ENCODE data around the gene ANKRD53.
A peak's percentile ranks its signal among the peaks of the same experiment; 100 is the strongest.

Gene ANKRD53

DNA sequence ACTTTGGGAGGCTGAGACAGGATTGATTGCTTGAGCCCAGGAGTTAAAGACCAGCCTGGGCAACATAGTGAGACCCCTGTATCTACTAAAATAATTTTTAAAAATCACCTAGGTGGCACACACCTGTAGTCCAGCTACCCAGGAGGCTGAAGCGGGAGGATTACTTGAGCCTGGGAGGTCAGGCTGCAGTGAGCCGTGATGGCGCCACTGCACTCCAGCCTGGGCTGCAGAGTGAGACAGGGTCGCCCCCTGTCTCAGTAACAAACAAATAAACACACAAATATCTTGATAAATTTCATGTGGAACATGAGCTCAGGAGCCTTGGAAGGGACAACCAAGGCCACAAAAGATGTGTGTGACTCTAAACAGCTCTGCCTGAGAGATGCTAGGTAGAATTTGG, 11.7 kb upstream of the ANKRD53 start:
- DNase-seq: no peak

DNA sequence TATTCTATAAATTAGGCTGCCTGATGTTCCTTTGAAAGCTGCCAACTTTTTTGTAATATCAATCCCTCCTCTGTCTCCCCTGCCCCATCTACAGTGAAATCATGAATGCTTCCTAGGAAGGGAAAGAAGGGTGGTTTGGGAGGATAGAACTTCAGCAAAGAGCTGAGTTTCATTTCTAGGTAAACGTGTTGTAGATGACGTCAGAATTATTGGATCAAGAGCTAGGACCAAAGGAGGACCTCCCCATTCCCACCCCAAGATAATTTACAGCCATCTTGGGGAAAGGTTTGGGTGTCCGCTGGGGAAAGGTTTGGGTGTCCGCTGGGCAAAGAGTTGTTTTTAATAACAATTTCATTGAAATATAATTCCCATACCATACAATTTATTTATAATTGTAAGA, 11.2 kb upstream of the ANKRD53 start:
- no peak for DNase-seq

DNA sequence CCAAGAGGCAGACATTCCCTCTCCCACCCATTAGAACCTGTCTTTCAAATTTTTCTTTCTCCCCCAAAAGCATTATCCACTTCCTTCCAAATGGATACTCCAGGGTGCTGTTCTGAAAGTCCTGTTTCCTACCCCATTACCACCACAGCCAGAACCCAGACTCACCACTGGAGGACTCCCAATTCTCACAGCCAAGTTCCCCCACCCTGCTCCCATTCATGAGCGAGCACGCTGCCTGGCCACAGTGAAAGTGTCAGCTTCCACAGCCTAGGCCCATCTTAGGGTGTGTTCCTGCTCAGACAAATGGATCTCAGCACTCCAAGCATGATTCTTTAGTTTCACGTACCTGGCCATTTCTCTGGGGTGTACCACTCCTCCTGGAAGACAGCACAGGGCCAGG, 3.8 kb upstream of the ANKRD53 start:
- DNase-seq: no peak

DNA sequence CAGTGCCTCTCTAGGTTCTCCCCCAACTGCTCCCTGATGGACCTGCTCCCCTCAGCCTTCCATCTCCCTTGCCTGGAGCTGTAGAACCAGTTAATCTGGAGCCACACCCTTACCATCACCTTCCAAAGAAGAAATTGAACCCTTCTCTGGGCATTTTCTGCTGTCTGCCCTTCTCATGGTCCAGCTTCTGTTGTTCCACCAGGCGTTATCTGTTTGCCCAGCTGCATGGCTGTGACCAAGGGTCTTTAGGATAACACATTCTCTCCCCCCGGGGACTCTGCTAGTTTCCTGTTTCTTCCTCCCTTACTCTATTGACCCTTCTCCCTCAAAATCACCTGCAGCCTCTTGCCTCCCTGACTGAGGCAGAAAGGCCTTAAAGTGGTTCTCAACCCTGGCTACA, 3.2 kb upstream of the ANKRD53 start:
- DNase-seq: no peak

GRCh38 chr2:70977605-70978205, 725 bp upstream of the ANKRD53 start:
- no peak for DNase-seq

GRCh38 chr2:70979180-70979488, 704 bp downstream of the ANKRD53 start:
- DNase-seq: no peak

DNA sequence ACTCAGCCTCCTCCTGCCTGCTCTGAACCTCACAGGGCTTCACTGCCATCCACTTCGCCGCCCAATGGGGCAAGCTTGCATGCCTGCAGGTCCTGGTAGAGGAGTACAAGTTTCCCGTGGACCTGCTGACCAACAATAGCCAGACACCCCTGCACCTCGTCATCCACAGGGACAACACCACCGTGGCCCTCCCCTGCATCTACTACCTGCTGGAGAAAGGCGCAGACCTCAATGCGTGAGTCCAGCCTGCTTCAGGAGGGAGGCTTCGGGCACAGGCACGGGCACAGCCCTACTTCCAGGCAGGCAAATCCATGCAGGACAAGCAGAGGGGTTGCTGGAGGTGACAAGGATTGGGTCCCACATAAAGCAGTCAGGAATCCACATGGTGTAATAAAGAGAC, 1.2 kb downstream of the ANKRD53 start:
- DNase-seq: no peak

DNA sequence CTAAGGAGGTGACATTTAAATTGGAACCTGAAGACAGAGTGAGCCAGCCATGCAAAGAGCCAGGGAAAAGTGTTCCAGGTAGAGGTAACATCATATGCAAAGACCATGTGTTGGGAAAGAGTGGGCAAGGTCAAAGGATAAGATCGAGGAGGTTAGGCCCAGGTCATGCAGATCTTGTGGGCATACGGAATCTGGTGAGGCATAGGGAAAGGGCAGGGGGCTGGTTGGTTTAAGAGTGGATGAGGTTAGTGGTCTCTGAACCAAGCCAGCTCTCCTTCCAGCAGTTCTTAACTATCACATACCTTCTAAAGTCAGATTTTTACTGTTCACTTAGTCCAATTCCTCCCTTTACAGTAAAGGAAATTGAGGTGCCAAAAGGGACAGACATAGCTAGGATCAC, 3.0 kb downstream of the ANKRD53 start:
- DNase-seq: no peak

GRCh38 chr2:70981866-70982810, 3.7 kb downstream of the ANKRD53 start:
- DNase-seq: no peak

DNA sequence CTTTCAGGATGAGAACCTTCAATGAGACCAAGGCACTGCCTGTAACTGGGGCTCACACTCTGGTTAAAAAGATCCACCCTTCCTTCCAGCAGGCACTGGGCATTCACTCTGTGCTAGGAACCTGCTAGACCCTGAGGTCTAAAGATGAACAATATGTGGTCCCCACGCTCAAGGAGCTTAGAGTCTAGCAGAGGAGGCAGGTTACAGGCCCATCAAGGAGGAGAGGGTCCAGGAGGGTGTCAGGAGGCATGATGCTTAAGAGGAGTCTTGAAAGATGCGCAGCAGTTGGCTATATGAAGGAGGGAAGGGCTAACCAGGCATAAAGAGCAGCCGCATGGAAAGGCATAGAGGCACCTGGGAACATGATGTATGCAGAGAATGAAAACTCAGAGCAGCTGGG, 4.5 kb downstream of the ANKRD53 start:
- DNase-seq: no peak

DNA sequence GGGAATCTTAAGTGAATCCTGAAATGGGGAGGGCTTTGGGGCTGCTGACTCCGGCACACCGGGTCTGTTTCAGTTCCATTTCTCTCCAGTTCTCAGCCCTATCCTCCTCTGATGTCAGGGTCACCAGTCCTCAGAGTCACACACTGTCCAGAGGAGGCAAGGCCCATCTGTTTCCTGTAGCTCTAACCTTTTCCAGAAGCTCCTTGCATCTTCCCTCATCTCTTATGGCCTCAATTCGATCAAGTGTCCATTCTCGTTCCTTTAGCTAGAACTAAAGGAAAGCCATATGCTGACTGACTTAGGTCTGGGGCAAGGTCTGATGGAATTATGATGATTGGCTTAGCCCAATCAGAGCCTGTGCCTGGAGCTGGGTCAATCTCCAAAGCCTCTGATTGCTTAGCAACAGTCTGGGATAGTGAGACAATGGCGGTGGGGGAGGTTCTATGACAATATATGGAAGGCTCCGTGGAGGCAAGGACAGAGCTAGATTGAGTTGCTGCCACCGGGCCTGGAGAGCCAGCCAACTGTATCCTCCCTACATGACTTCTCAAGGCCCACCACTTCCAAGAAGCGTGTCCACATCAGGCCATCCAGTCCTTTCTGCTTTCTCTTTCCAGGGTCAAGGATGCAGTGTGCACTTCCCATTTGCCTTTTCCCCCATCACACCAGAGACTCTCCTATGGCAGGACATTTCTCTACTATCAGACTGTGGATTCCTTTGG, 5.2 kb downstream of the ANKRD53 start:
- DNase-seq: no peak

- no peak for DNase-seq
Observed at GRCh38 chr2:70984228-70984575, 5.8 kb downstream of the ANKRD53 start.

DNA sequence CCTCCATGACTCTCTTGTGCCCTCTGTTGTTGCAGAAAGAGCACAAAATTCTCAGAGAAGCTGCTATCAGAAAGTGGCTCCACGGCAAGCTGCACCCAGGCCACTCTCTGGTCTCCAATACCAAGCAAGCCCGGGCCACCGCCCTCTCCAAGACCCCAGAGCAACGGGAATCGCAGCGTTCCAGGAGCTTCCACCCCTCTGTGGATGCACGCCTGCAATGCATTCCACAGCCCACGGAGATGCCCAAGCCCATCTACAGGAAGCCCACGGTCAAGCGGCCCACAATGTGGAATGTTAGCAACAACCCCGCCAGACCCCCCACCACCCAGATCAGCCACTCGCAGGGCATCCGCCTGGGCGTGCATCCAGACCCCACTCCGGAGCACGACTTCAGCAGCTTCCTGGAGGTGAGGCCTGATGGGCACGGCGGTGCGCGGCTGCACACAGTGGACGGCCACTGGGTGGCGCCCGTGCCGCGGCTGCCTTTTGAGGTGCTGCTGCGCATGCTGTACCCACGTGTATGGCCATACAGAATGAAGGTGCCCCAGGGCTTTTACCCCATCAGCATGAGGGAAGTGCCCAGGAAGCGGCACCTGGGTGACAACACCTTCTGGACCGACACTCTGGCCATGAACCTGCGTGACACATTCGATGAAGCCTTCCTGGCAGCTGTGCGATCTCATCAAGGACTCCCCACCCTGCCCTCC, 6.3 kb downstream of the ANKRD53 start:
- DNase-seq: peak; percentile 80

DNA sequence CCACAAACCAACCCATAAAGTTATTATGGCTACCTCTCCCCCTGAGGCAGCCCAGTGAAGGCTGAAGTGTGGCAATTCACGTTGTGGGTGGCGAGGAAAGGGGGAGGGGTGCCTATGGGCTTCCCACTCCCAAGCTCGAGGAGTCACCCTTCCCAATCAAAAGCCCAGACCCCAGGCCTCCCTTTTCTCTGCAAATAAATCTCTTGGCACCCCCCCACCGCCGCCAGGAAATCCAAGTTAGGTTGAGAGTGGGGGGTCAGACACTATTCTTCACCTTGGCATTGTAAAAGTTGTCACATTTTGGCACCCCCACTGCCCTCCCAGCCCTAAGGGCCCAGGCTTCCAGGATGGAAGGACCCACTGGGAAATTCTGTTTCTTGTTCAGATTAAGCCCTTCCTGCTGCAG, 6.9 kb downstream of the ANKRD53 start:
- DNase-seq: no peak

- DNase-seq: no peak
Observed at GRCh38 chr2:70985956-70986355, 7.5 kb downstream of the ANKRD53 start.

GRCh38 chr2:70986499-70987189, 8.2 kb downstream of the ANKRD53 start:
- no peak for DNase-seq

DNA sequence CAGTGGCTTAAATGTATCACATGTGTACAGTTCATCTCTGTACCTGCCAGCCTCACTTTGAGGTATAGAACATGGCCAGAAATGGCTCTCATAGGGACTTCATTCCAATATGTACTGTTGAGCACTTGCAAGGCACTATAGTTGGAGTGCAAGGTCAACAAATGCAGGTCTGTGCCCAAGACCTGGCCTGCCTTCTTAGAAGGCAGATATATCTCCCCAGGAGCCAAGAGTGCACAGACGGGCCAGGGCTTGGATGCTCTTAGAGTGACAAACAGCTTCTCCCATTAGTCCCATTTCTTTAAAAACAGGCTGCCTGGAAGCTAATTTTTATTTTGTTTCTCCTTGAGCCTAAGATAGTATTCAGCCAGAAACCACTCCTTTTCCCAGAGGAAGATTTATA, 9.0 kb downstream of the ANKRD53 start:
- DNase-seq: no peak

- no peak for DNase-seq
Observed at GRCh38 chr2:70988151-70988550, 9.7 kb downstream of the ANKRD53 start.

DNA sequence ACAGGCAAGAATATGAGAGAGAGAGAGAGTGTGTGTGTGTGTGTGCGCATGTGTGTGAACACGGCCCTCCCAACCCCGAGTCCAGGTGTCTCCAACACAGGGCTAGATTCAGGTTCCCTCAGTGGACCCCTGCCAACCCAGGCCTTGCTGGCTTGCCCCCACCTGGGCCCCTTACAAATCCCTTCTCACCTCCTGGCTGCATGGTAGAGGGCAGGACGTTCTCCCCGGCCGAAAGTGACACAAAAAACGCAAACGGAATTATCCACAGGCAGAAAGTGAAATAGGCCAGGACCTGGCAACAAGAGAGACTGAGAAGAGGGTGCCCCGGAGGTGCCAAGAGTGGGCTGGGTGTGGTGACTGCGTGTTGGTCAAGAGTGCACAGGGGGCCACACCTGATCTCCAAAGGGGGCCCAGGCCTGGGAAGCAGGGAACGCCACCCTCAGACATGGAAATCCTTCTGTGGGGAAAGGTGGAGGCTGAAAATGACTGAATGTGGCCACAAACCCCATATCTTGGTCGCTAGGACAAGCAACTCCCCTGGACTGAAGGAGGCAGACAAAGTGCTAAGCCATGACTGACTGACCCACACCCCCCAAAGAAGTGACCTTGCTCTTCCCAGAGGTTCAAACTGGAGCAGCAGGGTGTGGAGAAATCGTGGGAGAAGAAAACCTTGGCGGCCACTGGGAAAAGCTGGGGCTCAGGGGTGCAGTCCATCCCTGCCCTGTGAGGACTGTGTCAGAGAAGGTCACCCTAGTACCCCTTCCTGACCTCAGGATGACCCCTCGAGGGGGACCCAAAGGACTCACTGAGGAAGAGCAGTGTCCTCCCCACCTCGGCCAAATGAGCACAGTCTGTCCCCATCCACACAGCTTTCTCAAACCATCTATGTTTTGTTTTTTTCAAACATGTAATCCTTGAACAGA, 10.6 kb downstream of the ANKRD53 start:
- DNase-seq: no peak

DNA sequence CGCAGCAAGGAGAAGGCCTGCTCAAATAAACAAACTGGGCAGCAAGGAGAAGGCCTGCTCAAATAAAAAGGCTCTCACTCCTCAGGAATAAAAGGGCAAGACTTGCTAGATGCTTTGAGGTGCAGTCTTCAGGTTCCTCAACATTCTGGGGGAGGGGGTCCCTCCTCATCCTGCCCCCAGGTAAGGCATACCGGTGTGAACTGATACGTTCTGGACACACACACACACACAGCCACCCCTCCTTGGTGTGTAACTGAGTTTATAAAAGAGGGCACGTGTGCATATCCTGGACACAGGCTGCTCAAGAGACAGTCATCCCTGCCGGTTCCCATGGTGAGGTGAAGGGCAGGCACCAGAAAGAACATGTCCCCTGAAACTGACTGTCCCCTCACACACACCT, 11.8 kb downstream of the ANKRD53 start:
- no peak for DNase-seq

- no peak for DNase-seq
Observed at GRCh38 chr2:70991142-70991541, 12.7 kb downstream of the ANKRD53 start.

DNA sequence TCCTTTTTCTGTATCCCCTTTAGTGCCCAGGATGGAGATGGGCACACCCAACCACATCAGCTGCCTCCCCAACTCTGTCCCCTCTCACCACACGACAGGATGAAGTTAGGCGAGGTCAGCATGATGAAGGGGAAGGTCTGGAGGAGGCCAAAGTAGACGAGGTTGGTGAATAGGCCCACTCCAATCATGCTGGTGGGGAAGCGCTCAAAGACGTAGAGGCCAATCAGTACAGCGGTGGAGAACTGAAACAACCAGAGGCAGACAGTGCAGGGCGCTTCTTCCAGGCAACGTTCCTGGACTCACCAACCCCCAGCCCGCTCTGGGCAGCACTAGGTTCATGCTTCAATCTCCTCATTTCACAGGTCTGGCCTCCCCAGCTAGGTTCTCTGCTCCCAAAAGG, 13.3 kb downstream of the ANKRD53 start:
- no peak for DNase-seq
